AG04450 (cell line): ENCODE results near the gene NUP98. TPM values are rescaled to one million over a fixed set of nuclear protein-coding genes. Genes with fewer than 3 reads are reported as not detected.

Experiments used
- CTCF ChIA-PET: fragments of 300-600, 350-600 bp; formaldehyde crosslinking; extraction: SDS; loops from one replicate; lab custom pipeline; 2022; ENCODE audit warnings: antibody characterized with exemption, inconsistent platforms; lab: Charles Lee
- POLR2A ChIA-PET: fragments of 350-600 bp; formaldehyde crosslinking; extraction: SDS; loops from one replicate; lab custom pipeline; 2021; ENCODE audit warnings: antibody characterized with exemption, inconsistent platforms; lab: Yijun Ruan, JAX
- DNase-seq: peaks from one replicate; pipeline ENCODE4 v3.0.0-alpha.2; 2011; ENCODE audit warnings: low read depth, low spot score
- H3K27ac ChIP-seq: one replicate; pipeline ENCODE4 v1.5.1; 2012; ENCODE audit warnings: low read depth, low read length, control low read depth
- H3K27me3 ChIP-seq: one replicate; pipeline ENCODE4 v1.6.0; 2012; ENCODE audit warnings: low read length; ENCODE audit not compliant: control insufficient read depth, insufficient read depth
- H3K4me3 ChIP-seq: 2 replicates; pipeline ENCODE4 v1.5.1; 2011; ENCODE audit warnings: mild to moderate bottlenecking, low read depth, low read length, control low read depth
- H3K9me3 ChIP-seq: 2 replicates; pipeline ENCODE4 v1.5.1; 2012; ENCODE audit warnings: low read length; ENCODE audit not compliant: control insufficient read depth, insufficient read depth
- polyA plus RNA-seq: library from polyadenylated mRNA; depleted of rRNA; stranded (reverse); fragments of >200 nt; gene quantifications from 2 replicates; pipeline ENCODE4 v1.2.3, GENCODE V29; 2011; rRNA removed
- small RNA-seq: library from RNA; depleted of rRNA; stranded (forward); fragments of <200 nt; gene quantifications from one replicate; pipeline ENCODE3, GENCODE V24; 2012; ENCODE audit warnings: low read depth; ENCODE audit not compliant: insufficient read length
- TF ChIP-seq, protein P1 (sequence below): IDR thresholded peaks from 2 replicates; pipeline ENCODE4 v1.5.1; 2011; ENCODE audit warnings: low read depth, low read length, control low read depth, inconsistent platforms

NUP98 gene
- polyA plus RNA-seq, 1 experiment, result 90.7 TPM

DNA sequence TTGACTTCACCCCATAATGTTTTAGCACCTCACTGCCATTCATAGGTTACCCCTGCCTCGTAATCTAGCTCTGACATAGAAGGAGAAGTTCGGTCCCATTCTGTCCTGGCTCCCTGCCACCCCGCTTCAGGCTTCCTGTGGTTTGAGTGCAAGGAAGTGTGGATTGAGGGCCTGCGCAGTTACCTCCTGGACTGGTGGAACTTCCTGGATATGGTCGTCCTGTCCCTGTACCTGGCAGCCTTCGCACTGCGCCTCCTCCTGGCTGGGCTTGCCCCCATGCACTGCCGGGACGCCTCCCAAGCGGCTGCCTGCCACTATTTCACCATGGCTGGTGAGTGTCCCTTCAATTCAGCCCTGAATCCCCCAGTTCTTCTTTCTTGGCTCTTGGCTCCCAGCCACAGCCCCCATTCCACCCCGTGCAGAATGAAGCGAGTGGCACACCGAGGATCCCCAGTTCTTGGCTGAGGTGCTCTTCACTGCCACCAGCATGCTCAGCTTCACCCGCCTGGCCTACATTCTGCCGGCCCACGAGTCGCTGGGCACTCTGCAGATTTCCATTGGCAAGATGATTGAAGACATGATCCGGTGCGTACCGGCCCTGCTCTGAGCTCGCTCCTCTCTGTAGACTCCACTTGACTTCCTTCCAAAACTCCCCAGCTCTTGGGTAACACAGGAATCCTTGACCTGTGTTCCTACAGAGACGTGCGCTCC lies 170.9 kb downstream of the NUP98 start:
- no peak for DNase-seq
- Histone ChIP-seq H3K4me3 (no peak overlapping the region), H3K9me3 (peaks cover 4% of the 10 kb centered on the region; the same call in 1 of the 2 replicates), H3K27ac (no peak overlapping the region), H3K27me3 (peaks cover 6% of the 10 kb centered on the region)
- ChIA-PET POLR2A (no interaction called here), CTCF (no interaction called here)
- TF ChIP-seq, protein P1, sequence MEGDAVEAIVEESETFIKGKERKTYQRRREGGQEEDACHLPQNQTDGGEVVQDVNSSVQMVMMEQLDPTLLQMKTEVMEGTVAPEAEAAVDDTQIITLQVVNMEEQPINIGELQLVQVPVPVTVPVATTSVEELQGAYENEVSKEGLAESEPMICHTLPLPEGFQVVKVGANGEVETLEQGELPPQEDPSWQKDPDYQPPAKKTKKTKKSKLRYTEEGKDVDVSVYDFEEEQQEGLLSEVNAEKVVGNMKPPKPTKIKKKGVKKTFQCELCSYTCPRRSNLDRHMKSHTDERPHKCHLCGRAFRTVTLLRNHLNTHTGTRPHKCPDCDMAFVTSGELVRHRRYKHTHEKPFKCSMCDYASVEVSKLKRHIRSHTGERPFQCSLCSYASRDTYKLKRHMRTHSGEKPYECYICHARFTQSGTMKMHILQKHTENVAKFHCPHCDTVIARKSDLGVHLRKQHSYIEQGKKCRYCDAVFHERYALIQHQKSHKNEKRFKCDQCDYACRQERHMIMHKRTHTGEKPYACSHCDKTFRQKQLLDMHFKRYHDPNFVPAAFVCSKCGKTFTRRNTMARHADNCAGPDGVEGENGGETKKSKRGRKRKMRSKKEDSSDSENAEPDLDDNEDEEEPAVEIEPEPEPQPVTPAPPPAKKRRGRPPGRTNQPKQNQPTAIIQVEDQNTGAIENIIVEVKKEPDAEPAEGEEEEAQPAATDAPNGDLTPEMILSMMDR, result no peak

Small RNA genes within 50 kb of the gene (small RNA-seq; reads per million reads assigned to genes)
- gene RF00019, result not detected
- not detected for gene RNU6-1143P
- not detected for gene RNU7-50P

Other genes with a start within 250 kb of the NUP98 start
- gene ART5, start 155.6 kb downstream of the NUP98 start, polyA plus RNA-seq, result 0.22 and 0.35 TPM in 2 replicates
- not detected in 2 replicates for gene ART1, start 152.4 kb downstream of the NUP98 start, polyA plus RNA-seq
- gene CHRNA10, start 126.2 kb downstream of the NUP98 start, polyA plus RNA-seq, result 0.25 and 0.41 TPM in 2 replicates
- 20.8 and 26.3 TPM in 2 replicates for gene PGAP2, start 11.0 kb upstream of the NUP98 start, polyA plus RNA-seq
- gene RHOG, start 43.4 kb upstream of the NUP98 start, polyA plus RNA-seq, result 40.3 and 64.6 TPM in 2 replicates
- 19.7 and 23.4 TPM in 2 replicates for gene STIM1, start 58.1 kb upstream of the NUP98 start, polyA plus RNA-seq